HG03175 (cell line): ENCODE results near the gene DGKD.
"Not testable (repeated sequence)": the region's sequence is repeated elsewhere in the genome, so short reads cannot be mapped to it uniquely, and the experiment has no call there.

Source experiments
- ATAC-seq: cut with Tn5 transposase; IDR thresholded peaks from one replicate; pipeline ENCODE4 v1.9.1; 2021; ENCODE audit warnings: mild to moderate bottlenecking, moderate library complexity; ENCODE audit not compliant: unreplicated experiment

DGKD gene

GRCh38 chr2:233353769-233354499 lies at the start of gene DGKD:
Gene DGKD (plus strand): TSS chr2:233354494. CDS start chr2:233354519, 25 bp downstream.
- peak; percentile 51 for ATAC-seq

- no peak for ATAC-seq
These were observed 46.7 kb upstream of the DGKD start, which contains the start of gene SAG for GRCh38 chr2:233307565-233307964. Gene SAG (plus strand): TSS chr2:233307816. CDS start chr2:233309190, 1,374 bp downstream.

DNA sequence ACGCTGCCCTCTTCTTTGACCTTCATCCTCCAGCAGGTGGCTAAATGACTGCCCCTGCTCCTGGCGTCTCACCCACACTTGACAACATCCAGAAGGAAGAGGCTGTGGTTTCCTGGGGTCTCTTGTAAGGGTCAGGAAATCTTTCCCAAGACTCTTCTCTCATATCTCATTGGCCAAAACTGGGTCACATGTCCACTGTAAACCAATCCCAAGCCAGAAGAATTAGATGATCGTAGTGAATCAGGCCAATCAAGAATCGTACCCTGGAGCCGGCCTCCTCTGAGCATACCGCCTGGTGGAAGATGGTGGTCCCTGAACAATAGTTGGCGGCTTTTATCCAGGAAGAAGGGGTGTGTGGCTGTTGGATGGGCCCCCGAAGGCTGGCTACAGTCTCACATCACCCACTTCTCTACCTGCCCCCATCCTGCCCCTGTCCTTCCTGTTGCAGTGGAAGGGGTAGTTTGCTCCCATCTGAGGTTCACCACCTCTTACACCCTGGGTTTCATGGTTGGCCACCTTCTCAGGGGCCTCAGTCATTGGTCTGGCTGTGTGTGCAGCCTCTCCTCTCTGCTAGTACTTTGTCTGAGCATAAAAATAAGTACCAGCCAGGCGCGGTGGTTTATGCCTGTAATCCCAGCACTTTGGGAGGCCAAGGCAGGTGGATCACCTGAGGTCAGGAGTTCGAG lies 42.9 kb upstream of the DGKD start:
- no peak for ATAC-seq

DNA sequence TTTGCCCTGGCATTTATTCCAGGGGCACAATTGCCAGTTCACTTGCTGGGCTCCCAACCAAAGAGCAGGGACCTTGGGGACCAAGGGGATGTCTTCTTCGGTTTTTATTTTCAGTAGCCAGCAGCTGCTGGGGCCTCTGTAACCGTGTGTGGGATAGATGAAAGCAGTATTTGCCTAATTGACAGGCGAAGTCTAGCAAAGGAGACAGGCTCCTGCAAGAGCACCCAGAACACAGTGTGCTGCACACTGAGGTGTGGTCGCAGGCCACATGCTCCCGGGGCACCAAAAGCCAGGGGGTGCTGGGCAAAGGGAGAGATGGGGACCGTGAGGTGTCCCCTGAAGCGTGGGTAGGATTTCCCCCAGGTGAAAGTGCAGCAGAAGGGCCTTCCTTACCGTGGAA lies 41.4 kb upstream of the DGKD start:
- no peak for ATAC-seq

- no peak for ATAC-seq
These were observed 39.9 kb upstream of the DGKD start for GRCh38 chr2:233314180-233314925.

- no peak for ATAC-seq
These were observed 36.9 kb upstream of the DGKD start for GRCh38 chr2:233317196-233317943.

DNA sequence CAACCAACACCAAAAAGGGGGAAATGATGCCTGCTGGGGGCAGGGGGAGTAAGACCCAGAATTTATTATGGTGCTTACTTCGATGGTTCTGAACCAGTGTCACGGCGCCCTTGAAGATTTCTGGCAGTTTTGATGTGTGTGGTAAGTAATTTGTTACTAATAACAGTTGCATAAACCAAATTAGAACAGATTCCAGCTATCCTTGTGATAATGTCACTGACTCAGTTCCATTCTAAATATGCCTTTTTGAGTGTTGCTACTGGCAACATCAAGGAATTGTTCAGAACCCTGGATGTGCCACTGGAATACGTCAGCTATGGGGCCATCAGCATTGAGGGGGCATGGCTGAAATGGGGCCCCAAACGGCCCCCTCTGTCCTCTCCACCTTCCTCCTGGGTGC lies 35.0 kb upstream of the DGKD start:
- ATAC-seq, result no peak

DNA sequence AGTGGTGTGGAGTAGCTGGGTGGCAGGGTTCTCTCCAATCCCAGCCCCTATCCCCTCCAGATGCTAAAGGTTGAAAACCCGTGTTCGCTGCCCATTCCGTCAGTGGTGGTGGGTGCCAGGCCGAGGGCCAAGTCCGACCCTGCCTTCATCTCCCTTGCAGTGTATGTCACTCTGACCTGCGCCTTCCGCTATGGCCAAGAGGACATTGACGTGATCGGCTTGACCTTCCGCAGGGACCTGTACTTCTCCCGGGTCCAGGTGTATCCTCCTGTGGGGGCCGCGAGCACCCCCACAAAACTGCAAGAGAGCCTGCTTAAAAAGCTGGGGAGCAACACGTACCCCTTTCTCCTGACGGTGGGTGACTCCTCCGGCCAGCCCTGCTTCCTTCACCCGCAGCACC lies 33.8 kb upstream of the DGKD start:
- no peak for ATAC-seq

DNA sequence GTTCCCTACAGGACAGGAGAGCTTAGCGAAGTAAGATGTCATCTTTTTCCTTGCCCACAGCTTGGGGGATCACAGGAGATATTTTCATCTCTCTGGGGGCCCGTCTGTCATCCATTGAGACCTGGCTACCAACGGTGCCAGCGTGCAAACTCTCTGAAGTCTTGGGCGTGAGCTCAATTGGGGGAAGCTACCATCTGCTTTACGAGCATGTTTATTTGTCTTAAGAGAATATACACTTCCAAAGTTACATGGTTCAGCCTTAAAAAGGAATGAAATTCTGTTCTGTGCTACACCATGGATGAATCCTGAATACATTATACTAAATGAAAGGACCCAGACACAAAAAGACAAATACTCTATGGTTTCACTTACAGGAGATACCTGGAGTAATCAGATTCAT lies 33.1 kb upstream of the DGKD start:
- ATAC-seq, result no peak

DNA sequence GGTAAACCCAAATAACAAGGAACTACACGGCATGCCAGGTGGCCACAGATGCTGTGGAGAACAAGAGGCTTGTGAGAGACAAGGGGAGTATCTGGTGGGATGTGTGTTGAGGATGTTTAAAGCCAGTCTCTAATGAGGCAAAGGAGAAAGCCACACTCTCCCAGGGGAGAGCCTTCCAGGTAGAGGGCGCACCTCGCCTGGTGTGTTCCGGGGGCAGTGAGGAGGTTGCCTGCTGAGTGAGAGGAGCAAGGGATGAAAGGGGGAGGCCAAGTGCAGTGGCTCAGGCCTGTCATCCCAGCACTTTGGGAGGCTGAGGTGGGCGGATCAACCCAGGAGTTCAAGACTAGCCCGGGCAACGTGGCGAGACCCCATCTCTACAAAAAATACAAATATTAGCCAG lies 30.4 kb upstream of the DGKD start:
- ATAC-seq, result no peak

- ATAC-seq, result no peak
These were observed 29.0 kb upstream of the DGKD start for GRCh38 chr2:233325256-233325655.

- ATAC-seq, result no peak
These were observed 28.5 kb upstream of the DGKD start for GRCh38 chr2:233325814-233326213.

DNA sequence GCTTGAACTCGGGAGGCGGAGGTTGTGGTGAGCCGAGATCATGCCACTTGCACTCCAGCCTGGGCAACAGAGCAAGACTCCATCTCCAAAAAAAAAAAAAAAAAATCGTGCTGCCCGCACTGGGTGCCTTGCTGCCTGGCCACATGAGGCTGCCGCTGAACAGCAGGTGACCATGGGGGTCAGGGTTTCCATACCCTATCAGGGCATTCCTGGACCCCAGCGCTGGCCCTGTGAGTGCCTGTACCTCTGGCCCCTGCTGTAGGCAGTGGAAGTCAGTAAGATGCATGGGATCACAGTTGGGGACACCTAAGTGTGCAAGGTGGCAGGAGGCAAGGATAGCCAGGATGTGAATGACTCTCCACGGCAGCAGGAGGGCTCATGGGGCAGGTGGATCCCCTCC lies 27.8 kb upstream of the DGKD start:
- no peak for ATAC-seq

DNA sequence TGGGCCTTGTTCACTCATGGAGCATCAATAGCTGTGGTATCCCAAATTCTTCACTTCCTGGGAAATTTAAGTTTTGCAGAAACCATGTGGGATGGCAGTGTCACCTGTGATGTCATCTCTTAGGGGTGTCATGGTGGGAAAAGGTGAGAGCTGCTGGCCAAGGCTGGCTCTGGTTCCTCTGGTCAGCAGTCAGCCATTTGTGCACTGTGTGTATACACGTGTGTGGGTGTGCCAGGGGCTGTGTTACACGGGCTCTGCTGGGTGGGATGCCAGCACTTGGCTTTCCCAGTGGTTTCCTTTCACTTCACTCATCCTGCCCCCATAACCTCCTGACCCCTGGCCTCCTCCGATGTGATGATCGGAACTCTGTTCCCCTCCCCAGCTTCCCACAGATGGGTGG lies 25.4 kb upstream of the DGKD start:
- ATAC-seq, result no peak

DNA sequence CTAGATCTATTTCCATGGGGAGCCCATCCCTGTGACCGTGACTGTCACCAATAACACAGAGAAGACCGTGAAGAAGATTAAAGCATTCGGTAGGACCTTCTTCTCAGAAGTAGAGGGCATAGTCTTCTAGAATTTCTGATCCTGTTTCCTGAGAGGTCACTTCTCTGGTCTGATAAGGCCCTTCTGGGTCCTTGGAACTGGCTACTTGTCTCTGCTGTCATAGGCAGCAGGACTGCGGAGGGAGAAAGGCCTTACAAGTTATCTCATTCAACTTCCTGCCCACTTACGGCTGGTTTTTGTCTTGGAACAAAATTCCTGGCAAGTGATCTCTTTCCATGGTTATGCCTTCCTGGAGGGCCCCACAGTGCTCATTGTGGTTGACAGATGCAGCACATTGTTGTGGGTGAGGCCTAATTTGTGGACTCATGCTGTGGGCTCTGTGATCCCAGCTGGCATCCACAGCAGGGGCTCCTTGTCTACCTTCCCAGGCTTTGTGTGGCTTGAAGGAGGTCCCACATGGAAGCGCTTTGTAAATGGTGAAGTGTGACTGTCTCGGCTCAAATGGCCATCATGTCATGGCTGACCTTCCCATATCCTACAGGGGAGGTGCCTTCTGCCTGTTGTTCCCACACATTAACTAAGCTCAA lies 24.7 kb upstream of the DGKD start:
- ATAC-seq, result no peak

DNA sequence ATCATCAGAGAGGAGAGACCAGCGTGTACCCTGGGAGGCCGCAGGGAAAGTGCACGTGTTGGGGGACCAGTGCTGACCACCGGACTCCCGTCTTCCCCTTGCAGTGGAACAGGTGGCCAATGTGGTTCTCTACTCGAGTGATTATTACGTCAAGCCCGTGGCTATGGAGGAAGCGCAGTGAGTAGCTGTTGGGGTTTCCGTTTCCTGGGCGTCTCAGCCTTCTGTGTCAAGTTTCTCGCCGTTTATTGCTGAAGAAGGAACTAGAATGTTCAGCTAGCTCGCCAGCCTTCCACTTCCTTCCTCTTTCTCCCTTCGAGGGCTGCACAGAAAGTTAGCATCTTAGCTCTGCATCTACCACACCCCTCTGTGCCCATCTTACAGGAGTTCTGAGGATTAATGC lies 22.8 kb upstream of the DGKD start:
- peak; percentile 94 for ATAC-seq

- ATAC-seq, result no peak
These were observed 22.2 kb upstream of the DGKD start for GRCh38 chr2:233332125-233332524.

DNA sequence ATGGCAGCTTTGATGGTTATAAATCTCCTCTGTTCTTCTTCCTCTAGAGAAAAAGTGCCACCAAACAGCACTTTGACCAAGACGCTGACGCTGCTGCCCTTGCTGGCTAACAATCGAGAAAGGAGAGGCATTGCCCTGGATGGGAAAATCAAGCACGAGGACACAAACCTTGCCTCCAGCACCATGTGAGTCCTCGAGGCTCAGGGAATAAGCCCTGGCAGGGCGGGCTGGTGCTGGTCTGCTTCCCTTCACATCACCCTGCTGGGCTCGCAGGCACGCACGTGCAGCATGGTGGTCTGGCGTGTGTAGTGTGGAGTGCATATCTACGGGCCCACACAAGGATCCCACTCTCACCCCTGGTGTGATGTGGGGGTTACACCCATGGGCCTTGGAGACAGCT lies 19.4 kb upstream of the DGKD start:
- ATAC-seq, result no peak

- not testable (repeated sequence) for ATAC-seq
These were observed 18.2 kb upstream of the DGKD start for GRCh38 chr2:233336091-233336490.

DNA sequence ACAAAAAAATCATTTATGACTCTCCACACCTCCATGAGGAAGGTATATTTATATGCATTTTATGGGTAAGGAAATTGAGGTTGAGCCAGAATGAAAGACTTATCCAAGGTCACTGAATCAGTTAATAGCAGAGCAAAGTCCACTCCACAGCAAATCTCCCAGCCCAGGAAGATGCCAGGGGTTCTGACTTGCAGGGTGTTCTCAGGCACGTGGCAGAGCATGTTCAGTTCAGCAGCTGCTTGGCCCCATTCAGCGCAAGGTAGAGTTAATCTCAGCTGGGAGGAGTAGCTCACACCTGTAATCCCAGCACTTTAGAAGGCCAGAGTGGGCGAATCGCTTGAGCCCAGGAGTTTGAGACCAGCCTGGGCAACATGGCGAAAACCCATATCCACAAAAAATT lies 17.8 kb upstream of the DGKD start:
- no peak for ATAC-seq

GRCh38 chr2:233338046-233338445 lies 16.2 kb upstream of the DGKD start:
- ATAC-seq, result no peak
